Stomach (tissue), 4 donors: ENCODE measurements around the gene NMRK2.
"Not testable (repeated sequence)": the region's sequence is repeated elsewhere in the genome, so short reads cannot be mapped to it uniquely, and the experiment has no call there.

Experiments
- POLR2A ChIP-seq, 4 donors: fragments of 450-650 bp; IDR thresholded peaks; one replicate each; pipeline ENCODE4 v1.6.1; 2016; ENCODE audit warnings: antibody characterized with exemption in 4 of 4, control low read depth in 2 of 4, mild to moderate bottlenecking in 1 of 4, moderate library complexity in 1 of 4
- TF ChIP-seq, protein P1 (sequence below), 7 experiments: fragments of 450-650 bp in 4 of 7; fragments of 200-600 bp in 3 of 7; sonication (generic) in 3 of 7; IDR thresholded peaks; one replicate each; pipeline ENCODE4 v1.5.1; 2016 to 2019; ENCODE audit warnings: antibody characterized with exemption in 7 of 7, control low read depth in 2 of 7, mild to moderate bottlenecking in 1 of 7

GRCh38 chr19:3952755-3953276, 19.9 kb downstream of the NMRK2 start:
- TF ChIP-seq, protein P1, sequence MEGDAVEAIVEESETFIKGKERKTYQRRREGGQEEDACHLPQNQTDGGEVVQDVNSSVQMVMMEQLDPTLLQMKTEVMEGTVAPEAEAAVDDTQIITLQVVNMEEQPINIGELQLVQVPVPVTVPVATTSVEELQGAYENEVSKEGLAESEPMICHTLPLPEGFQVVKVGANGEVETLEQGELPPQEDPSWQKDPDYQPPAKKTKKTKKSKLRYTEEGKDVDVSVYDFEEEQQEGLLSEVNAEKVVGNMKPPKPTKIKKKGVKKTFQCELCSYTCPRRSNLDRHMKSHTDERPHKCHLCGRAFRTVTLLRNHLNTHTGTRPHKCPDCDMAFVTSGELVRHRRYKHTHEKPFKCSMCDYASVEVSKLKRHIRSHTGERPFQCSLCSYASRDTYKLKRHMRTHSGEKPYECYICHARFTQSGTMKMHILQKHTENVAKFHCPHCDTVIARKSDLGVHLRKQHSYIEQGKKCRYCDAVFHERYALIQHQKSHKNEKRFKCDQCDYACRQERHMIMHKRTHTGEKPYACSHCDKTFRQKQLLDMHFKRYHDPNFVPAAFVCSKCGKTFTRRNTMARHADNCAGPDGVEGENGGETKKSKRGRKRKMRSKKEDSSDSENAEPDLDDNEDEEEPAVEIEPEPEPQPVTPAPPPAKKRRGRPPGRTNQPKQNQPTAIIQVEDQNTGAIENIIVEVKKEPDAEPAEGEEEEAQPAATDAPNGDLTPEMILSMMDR (IDR thresholded peaks at IDR 0.05), result not testable (repeated sequence)
- TF ChIP-seq POLR2A (IDR thresholded peaks at IDR 0.05), result not testable (repeated sequence)
